ENCODE measurements around the gene ARHGAP11A.

GRCh38 chr15:32646291-32646690 lies 31.0 kb downstream of the ARHGAP11A start:
- no peak for TF ChIP-seq EZH2 (IDR thresholded peaks at IDR 0.05; ENCODE audit: borderline replicate concordance, low read depth, low read length, severe bottlenecking)
- no peak for TF ChIP-seq FOS (IDR thresholded peaks at IDR 0.05; ENCODE audit: borderline replicate concordance, insufficient read depth, low read length)
- no peak for TF ChIP-seq CTCF (IDR thresholded peaks at IDR 0.05; ENCODE audit: extremely low read depth in 1 of 2, insufficient read depth in 1 of 2, low read depth in 1 of 2, low read length in 2 of 2)
- no peak for TF ChIP-seq POLR2A (IDR thresholded peaks at IDR 0.05; ENCODE audit: low read depth, low read length)
- TF ChIP-seq MAX (IDR thresholded peaks at IDR 0.05; ENCODE audit: insufficient read depth, insufficient read length): no peak
- TF ChIP-seq POLR2AphosphoS5 (IDR thresholded peaks at IDR 0.05; ENCODE audit: insufficient read depth, low read depth, low read length): no peak

All from endothelial cell of umbilical vein (primary cell).